Left renal cortex interstitium (tissue), 4 donors: ENCODE results near the gene STRA8. TPM values are rescaled to one million over a fixed set of nuclear protein-coding genes. Genes with fewer than 3 reads are reported as not detected.

Experiments
- DNase-seq, 4 donors: peaks; one replicate each; pipeline ENCODE4 v3.0.0-alpha.2; 2013; ENCODE audit warnings: low read depth in 4 of 4, low spot score in 2 of 4, missing footprints in 1 of 4
- polyA plus RNA-seq, 4 donors: library from polyadenylated mRNA; unstranded; fragments of 120-200 nt; gene quantifications; one replicate each; pipeline ENCODE4 v1.2.1, GENCODE V29; 2013; ENCODE audit not compliant: insufficient read length in 4 of 4

Gene STRA8
- polyA plus RNA-seq, 4 donors: 0.16 to 0.38 (median 0.20) TPM

DNA sequence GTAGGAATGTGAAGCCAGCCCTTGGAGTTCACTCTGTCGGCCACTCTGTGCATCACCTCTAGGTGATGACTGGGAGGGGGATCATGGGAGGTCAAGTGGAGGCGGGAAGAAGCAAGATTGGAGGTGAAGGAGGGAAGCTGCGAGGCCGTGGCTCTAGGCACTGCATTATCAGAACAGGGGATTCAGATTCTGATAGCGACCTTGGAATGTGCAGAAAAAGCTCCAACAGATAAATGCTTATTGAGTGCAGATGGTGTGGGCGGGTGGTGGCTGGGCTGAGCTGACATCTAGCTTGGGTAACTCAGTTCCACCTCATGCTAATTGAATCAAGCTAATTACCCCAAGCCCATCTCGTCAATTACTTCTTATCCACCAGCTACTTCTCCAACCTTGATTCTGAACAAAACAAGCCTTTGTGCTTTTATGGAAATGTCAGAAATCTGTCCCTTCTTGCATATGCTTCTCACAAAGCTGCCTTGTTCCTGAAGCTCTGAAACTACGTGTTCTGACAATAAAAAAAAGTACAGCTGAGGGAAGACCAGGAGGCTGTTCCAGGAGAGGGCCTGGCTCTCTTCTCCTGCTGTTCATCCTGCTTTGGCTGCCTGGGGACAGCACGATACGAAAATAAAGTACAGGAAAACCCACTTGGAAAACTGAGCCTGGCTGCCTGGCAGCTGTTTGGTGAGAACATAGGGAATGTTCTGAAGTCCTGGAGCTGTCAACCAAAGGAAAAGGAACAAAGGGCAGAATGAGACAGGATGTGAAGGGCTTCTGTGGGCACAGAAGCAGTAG, 27.5 kb downstream of the STRA8 start:
- DNase-seq: no peak

DNA sequence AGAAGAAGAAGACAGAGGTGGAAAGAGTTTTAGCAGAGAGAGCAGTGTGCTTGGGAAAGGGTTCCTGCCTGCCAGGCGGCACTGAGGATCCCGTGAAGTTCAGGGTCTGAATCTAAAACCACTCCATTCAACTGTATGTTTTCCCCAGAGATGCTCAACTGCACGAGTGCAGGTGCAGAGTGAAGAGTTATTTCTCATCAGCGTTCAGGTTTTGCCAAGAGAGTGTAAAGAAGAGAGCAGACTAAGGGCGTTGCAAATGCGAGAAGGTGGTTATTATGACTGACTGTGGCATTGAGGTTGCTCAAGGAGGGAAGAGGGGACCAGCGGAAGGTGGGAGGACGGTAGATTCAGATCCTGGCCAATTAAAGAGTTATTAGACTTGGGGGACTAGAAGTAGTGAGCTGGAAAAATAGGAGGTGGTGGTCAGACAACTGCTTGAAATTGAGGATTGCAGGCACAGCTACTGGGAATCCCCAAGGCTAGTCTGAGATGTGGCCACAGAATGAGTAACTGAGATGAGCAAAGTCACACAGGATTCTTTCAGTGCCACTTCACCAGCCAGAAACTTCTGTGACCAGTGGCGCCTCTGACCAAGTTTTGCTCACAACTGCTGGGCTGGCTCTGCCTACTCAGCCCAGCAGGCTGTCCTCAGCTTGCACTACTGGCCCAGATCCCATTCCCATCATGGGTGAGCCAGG, 29.1 kb downstream of the STRA8 start:
- no peak for DNase-seq

DNA sequence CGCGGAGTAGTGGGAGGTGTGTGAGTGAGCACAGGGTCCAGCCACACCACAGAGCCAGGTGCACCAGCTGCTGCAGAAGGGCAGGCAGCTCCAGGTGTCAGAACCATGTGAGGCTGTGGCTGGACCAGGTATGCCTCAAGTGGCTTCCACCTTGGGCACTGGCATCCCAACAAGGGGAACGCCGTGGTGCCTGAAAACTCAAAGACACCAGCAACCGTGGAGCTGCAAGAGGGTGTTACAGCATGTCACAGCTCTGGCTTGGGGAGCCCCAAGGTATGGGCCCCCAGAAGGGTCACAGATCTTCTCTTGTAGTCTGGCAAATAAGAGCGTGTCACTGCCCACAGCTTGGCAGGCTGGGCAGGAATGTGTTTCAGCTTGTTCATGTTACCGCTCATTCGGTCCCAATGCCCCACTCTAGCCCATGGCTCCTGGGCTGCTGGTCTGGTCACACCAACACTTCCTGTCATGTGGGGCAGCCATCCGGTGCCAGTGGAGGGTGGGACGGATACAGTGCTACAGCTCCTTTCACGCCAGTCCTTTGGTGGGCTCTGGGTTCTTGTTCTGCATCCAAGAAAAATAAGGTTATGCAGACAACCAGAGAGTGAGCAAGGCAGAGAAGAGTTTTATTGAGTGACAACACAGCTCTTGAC, 29.8 kb downstream of the STRA8 start:
- DNase-seq: no peak

DNA sequence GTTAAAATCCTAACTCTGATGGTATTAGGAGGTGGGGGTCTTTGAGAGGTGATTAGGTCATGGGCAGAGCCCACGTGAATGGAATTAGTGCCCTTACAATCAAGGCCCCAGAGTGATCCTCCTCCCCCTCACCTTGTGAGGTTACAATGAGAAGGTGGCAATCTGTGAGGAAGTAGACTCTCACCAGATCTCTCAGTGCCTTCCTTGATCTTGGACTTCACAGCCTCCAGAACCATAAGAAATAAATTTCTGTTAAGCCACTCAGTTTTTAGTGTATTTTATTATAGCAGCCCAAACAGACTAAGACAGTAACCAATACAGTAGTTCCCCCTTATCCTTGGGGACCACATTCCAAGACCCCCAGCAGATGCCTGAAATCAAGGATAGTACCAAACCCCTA, 32.0 kb downstream of the STRA8 start:
- no peak for DNase-seq

DNA sequence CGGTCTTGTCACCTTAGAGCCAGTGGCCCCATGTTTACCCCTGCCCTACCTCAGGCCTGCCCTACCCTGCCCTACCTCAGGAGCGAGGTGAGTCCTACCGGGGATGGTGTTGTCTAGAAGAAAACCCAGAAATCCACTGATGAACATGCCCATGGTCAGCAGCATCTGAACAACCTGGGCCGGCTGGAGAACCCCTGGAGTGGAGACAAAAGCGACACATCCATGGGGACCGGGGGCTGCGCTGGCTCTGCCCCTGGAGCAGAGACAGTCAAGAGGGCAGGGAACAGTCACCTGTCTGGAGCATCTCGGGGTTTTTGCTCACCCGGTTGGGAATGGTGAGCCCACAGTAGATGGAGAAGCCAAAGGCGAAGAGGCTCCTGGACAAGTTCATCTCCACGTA, 36.3 kb downstream of the STRA8 start:
- DNase-seq: no peak

DNA sequence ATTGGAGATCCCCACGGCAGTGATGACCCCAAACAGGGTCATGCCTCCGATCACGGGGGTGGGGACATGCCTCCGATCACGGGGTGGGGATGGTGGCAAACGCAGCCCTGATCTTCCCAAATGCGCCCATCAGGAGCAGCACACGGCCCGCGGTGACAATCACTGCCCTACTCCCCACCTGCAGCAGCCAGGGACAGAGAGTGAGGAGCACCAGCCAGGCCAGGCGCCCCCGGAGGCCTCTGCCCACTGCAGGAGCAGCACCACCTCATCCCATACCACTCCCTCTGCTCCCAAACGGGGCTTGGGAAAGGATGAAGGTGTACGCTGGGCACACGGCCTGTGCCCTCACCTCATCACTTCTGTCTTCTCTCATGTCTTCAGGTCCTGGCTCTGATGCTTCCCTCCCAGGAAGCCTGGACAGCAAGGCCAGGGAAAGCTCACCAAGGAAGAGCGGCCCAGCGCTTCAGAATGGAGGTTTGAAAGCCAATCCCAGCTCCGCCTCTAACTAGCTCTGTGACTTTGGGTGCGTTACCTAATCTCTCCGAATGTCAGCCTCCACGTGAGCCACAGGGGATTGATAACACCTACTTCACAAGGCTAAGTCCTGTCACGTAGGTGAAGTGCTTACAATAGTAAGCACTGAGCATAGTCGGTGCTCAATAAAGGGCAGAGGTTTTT, 37.1 kb downstream of the STRA8 start:
- DNase-seq: no peak

DNA sequence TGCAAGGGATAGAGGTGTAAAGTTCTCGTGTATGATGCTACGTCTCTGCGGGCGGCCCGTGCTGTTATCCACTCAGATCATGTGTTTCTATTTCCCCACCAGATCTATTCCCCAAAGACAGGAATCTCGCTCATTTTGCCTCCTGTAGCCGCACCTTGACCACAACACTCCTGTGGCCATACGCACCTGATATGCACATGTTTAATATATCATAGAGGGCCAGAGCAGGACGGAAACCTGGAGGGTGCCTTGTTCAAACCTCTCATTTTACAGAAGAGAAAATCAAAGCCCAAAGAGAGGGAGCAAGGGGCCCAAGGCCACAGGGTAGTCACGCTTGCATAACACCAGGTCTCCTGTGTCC, 37.6 kb downstream of the STRA8 start:
- DNase-seq: no peak

DNA sequence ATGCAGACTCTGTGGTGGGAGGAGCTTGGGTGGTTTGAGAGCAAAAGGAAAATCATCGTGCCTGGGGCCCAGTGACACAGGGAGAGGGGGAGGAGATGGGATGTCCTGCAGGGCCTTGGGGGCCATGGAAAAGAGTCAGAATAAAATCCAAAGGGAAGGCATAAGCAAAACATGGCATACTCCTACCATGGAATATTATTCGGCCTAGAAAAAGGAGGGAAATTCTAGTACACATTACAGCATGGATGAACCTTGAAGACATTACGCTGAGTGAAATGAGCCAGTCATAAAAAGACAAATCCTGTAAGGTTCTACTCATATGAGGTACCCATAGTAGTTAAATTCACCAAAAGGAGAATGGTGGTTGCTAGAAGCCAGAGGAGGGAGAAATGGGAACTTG, 38.7 kb downstream of the STRA8 start:
- no peak for DNase-seq

DNA sequence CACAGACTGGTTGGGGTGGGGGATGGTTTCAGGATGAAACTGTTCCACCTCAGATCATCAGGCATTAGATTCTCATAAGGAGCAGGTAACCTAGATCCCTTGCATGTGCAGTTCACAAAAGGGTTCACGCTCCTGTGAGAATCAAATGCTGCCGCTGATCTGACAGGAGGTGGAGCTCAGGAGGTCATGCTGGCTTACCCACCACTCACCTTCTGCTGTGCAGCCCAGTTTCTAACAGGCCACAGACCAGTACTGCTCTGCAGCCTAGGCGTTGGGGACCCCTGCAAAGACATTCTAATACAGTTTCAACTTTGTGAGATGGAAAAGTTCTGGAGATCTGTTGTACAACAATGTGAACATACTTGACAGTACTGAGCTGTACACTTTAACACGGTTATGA, 39.9 kb downstream of the STRA8 start:
- no peak for DNase-seq

DNA sequence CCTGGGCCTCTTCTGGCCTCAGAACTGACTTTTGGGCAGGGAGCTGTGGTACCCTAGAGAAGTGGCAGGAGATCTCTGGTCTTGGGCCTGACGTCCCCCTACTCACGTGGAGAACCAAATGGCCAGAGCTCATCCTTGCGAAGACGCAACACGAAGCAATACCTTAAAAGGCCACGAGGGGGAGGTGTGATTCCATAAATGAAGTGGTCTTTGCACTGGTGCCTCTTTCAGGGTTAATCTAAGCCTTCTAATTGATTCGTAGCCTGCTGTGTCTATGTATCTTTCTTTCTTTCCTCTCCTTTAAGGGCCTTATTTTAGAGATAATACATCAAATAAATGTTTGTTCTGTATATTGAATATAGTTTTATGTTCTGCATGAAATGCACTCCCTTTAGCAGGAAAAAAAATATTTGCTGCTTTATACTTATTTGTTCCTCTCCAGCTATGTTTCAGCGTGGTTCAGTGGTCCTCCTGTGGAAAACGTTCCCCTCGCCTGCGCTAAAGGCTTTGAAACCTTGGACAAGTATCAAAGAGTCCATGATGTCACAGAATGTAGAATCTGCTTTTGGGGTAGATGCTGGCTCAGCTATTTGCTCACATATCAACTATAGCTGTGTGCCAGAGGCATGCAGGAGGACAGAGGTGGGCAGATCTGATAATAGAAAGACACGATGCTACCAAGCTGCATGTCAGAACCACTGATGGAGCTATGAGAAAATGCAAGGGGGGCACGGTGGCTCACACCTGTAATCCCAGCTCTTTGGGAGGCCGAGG, 41.0 kb downstream of the STRA8 start:
- peak in 3 of 4 donors; percentile 24 to 54 (median 37) for DNase-seq

DNA sequence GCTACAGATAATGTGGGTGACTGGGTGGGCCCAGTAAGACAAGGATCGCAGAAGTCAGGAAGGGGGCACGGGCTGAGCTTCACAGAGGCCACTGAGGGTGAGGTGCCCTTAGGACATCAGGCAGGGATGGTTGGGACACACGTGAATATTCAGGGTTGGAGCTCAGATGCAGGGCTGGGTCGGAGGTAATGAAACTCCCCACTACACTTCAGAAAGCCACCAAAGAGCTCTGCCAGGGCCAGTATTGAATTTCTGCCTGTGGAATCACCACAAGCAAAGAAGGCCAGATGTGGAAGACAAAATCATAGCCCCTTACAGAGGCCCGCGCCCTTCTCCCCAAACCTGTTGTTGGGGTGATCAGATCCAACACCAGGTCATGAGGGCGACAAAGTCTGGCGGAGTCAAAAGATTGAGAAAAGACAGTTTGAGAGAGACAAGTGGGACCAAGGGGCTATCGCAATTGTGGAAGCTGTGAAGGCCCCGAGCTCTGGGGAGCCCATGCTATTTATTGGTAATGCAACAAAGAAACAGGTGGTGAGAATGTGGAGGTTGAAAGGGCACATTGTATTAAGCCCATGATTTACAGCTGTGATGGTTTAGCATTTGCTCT, 42.4 kb downstream of the STRA8 start:
- DNase-seq: no peak

DNA sequence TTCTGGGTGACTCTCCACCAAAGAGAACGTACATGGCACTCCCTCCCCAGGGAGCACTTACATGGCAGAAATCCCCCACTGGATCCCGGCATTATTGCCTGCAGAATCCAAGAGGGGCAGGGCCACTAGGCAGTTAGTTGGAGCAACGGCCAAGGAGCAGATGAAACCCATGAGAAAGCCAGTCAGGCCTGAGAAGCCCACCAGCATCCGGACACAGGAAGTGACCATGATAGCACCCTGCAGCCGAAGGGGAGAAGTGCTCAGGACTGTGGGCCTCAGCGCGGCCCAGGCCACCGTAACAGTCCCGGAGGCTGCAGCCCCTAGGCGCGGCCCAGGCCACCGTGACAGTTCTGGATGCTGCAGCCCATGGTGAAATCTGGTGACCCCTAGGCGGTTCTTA, 43.5 kb downstream of the STRA8 start:
- DNase-seq: no peak

DNA sequence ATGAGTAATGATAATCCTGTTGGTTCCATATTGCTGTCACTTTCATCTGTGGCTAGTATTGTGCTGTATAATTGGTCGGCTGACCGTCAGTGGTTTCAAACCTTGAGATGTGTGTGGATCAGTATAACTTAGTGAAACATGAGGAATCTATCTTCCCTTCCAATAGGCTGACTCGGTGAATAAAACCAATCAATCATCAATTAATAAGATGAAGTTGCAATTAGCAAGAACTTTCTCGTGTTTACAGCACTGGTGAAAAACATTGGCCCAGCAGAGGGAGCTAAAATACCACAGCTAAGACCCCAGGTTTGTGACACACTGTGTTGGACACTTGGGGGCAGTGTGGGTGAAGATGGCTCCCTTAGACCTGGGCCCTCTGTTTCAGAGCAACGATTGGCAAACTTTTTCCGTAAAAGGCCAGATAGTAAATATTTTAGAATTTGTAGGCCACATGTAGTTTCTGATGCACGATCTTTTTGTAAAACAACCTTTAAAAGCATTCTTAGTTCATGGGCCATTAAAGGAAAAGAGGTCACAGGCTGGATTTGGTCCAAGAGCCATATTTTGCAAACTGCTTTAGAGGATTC, 47.8 kb downstream of the STRA8 start:
- DNase-seq: peak; percentile 61 to 82 (median 69)

DNA sequence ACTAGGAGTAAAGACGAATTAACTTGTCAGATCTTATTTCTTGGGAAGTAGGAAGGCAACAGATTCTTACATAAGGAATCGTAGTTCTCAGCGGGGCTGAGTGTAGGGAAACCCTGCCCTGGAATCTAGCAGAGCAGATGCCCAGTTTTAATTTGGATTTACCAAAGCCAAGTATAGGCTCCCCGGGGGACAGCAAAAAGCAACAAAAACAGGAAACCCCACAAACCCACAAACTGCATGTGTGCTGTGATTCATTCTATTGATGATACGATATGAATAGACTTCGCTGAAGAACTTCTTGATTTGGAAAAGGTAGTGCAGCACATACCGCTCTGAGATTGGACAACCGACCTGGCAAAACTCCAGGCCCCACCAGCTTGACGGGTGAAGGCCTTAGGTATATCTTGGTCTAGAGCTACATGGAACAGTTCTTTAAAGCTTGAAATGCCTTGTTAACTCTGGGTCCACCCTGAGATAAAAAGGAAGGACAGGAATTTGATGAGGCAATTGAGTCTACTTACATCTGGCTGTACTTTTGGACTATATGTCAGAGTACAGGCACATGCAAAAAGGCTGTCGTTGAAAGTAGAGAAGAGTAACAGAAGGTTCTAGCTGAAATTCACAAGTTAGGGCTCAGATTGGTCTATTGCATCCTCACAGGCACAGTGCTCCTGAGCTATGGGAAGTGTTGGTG, 49.1 kb downstream of the STRA8 start:
- DNase-seq: no peak

DNA sequence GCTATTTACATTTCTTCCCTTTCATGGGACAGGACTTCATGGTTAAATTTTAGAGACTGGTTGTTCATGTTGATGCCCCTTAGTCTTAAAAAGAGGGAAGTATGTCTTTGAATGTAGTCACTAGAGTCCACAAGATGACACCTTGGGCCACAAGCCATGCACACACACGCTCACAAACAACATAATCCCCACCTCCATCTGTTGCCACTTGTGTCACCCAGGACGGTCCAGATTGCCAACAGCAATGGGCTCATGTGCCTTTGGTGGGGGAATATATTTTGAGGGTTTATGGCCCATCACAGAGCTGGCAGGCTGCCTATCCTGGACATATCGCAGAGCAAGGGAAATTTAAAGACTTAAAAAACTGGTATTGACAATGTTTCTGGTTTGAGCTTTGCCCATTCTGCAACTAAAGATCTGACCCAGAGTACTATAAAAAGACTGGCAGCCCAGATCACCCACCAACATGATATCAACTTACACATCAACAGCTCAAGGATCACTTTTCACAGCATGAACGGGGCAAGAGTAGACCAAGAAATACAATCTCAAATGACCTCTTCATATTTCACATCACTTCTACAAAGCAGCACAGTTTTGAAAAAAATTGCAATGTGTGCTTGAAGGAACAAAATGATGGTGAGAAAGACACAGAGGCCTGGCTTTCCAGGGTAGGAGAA, 50.5 kb downstream of the STRA8 start:
- DNase-seq: no peak

DNA sequence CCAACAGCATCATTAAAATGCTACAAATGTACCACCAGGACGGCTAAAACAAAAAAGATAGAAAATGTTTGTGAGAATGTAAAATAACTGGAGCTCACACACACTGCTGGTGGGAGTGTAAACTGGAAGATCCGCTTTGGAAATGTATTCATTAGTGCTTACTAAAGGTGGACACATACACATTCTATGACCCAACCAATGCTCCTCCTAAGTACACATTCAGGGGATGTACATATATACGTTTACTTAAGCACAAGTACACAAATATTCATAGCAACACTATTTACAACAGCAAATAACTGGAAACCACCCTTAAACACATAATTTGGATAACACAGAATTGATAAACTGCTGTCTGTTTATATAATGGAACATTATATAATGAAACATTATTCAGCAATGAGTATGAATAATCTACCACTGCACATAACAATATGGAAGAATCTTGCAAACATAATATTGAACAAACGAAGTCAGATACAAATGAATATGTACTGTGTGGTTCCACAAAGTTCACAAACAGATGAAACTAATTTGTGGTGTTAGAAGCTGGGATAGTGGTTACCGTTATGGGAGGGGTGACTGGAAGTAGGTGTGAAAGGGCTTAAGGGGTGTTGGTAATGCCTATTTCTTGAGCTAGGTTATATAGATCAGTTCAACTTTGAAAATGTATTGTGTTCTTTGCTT, 52.1 kb downstream of the STRA8 start:
- no peak for DNase-seq

DNA sequence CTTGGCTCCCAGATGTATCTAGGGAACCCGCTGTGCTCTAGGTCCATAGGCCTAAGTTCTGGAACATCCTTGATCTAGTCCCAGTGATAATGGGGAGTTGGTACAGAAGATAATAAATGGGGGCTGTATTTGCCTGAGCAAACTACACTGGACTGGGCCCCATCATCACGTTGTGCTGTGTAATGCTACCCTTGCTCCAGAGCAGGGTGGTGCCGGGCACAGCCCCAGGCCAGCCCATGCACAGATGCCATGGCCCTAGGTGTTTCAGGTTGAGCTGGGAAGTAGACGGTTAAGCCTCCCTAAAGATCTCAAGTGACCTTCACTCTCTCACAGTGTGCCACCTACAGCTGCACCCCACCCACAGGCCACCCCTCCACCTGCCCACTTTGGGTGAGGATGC, 53.2 kb downstream of the STRA8 start:
- DNase-seq: no peak

DNA sequence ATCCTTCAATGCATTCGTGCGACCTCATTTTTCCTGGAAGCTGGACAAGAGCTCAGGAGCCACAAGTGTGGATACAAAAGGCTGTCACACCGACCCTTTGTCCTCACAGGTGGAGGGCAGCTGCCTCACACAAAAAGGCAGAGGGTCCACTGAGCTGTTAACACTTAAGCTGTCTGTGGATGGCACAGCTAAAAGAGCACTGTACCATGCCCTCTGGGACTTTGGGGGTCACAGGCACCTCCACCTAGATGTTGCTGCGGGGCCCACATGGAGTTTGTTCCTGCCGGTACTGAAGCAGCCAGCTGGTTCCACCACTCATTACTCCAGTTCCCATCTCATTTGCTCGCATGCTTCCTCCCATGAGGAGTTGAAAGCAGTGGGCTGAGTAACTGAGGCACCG, 57.0 kb downstream of the STRA8 start:
- DNase-seq: no peak
